Esophagus squamous epithelium (tissue), 5 donors: ENCODE data around the gene IL17RD. TPM values are rescaled to one million over a fixed set of nuclear protein-coding genes. Genes with fewer than 3 reads are reported as not detected.

Experiments used
- DNase-seq: peaks from one replicate; lab custom pipeline; 2025; lab: John Stamatoyannopoulos, UW
- H3K27ac ChIP-seq, 4 donors: fragments of 200-600 bp; sonication (generic); one replicate each; pipeline ENCODE4 v1.5.1; 2016 to 2019; ENCODE audit warnings: mild to moderate bottlenecking in 1 of 4
- H3K27me3 ChIP-seq, 4 donors: fragments of 200-600 bp; sonication (generic); 1 replicate in 3 of 4; 2 replicates in 1 of 4; pipeline versions ENCODE4 v1.5.1 to v1.6.0; 2017 to 2021; ENCODE audit warnings: antibody characterized with exemption in 1 of 4
- H3K36me3 ChIP-seq, 3 donors: fragments of 200-600 bp; sonication (generic); one replicate each; pipeline ENCODE4 v1.5.1; 2016 to 2019
- H3K4me1 ChIP-seq, 3 donors: fragments of 200-600 bp; sonication (generic); one replicate each; pipeline ENCODE4 v1.5.1; 2017 to 2019
- H3K4me3 ChIP-seq, 4 donors: fragments of 200-600 bp; sonication (generic); 1 replicate in 3 of 4; 2 replicates in 1 of 4; pipeline ENCODE4 v1.5.1; 2016 to 2019; ENCODE audit warnings: mild to moderate bottlenecking in 2 of 4, moderate library complexity in 1 of 4
- H3K9me3 ChIP-seq, 3 donors: fragments of 200-600 bp; sonication (generic); one replicate each; pipeline ENCODE4 v1.5.1; 2016 to 2019
- CTCF ChIP-seq, 6 experiments: fragments of 450-650 bp in 4 of 6; fragments of 200-600 bp in 2 of 6; sonication (generic) in 2 of 6; IDR thresholded peaks; one replicate each; pipeline ENCODE4 v1.5.1; 2016 to 2019; ENCODE audit warnings: antibody characterized with exemption in 6 of 6, mild to moderate bottlenecking in 4 of 6, moderate library complexity in 4 of 6
- POLR2A ChIP-seq, 4 donors: fragments of 450-650 bp; IDR thresholded peaks; one replicate each; pipeline ENCODE4 v1.6.1; 2017; ENCODE audit warnings: antibody characterized with exemption in 4 of 4, mild to moderate bottlenecking in 4 of 4, moderate library complexity in 3 of 4
- WGBS, 2 donors: methylation state at CpG; one replicate each; pipeline ENCODE4 v1.1.5; 2018; 5-methylcytosine and 5-hydroxymethylcytosine counted together
- intact Hi-C: fragments of 100-400 bp; cut with DNase I; formaldehyde crosslinking; loops from one replicate; pipeline ENCODE4 v1.15.0; 2022
- total RNA-seq, 4 donors: library from RNA; depleted of rRNA; stranded (reverse); fragments of >200 nt; gene quantifications; one replicate each; pipeline ENCODE4 v1.1.0, GENCODE V29; 2016
- donor health status: DM: yes; HTN: yes; CAD: no.

IL17RD gene
- total RNA-seq, 4 donors from 2014 or later = 4.4 to 10.4 (median 5.1) TPM

GRCh38 chr3:57062101-57062631 is 103.0 kb downstream of the IL17RD start:
- no peak for TF ChIP-seq CTCF (IDR thresholded peaks at IDR 0.05)
- TF ChIP-seq POLR2A (IDR thresholded peaks at IDR 0.05) = no peak
- no peak for DNase-seq
- Histone ChIP-seq H3K9me3 (no peaks in the 10 kb centered on the region), H3K36me3 (no peaks in the 10 kb centered on the region), H3K4me1 (peaks cover 30 to 83% (median 59%) of the 10 kb centered on the region in 3 donors), H3K27me3 (no peaks in the 10 kb centered on the region), H3K27ac (peak overlapping the region; percentile 79 to 89 (median 86)), H3K4me3 (no peak overlapping the region)
- intact Hi-C loops = no loop called here
- WGBS, 2 donors = 18% methylated on average over 3 of the region's 9 CpGs; no CpG with 5 or more reads in 1 of the 2 donors

- DNase-seq = no peak
- peaks cover 30 to 82% (median 59%) of the 10 kb centered on the region in 3 donors for H3K4me1 ChIP-seq
- no peaks in the 10 kb centered on the region for H3K36me3 ChIP-seq
- no peak overlapping the region for H3K4me3 ChIP-seq
- H3K27ac ChIP-seq = peak overlapping the region; percentile 79 to 89 (median 86)
- WGBS, 2 donors = 71 to 82% methylated on average over 3 of the region's 3 CpGs
- TF ChIP-seq POLR2A (IDR thresholded peaks at IDR 0.05) = no peak
- no peak for TF ChIP-seq CTCF (IDR thresholded peaks at IDR 0.05)
- H3K9me3 ChIP-seq = no peaks in the 10 kb centered on the region
- H3K27me3 ChIP-seq = no peaks in the 10 kb centered on the region
- intact Hi-C loops = no loop called here
These were observed 103.6 kb downstream of the IL17RD start for GRCh38 chr3:57061556-57061955.

GRCh38 chr3:57060089-57060821 is 104.9 kb downstream of the IL17RD start, which contains the start of gene SPATA12:
SPATA12 (plus strand) TSS chr3:57060664; CDS start chr3:57073695, 13,031 bp downstream.
- Histone ChIP-seq H3K36me3 (no peaks in the 10 kb centered on the region), H3K4me1 (peaks cover 30 to 76% (median 53%) of the 10 kb centered on the region in 3 donors), H3K27ac (peak within 1 kb of the TSS; percentile 79 to 89 (median 86)), H3K9me3 (no peaks in the 10 kb centered on the region), H3K27me3 (no peaks in the 10 kb centered on the region), H3K4me3 (no peak within 1 kb of the TSS)
- 34 to 40% methylated on average over 8 to 11 of the region's 11 CpGs for WGBS, 2 donors
- DNase-seq = peak; percentile 13
- TF ChIP-seq POLR2A (IDR thresholded peaks at IDR 0.05) (peak in 1 of 4 donors; percentile 17), CTCF (IDR thresholded peaks at IDR 0.05) (no peak)
- intact Hi-C loops = no loop called here

GRCh38 chr3:57059411-57059810 is 105.7 kb downstream of the IL17RD start:
- 51 to 64% methylated on average over 2 to 3 of the region's 3 CpGs for WGBS, 2 donors

More at GRCh38 chr3:57059411-57059810, 105.7 kb downstream of the IL17RD start:
- no peak overlapping the region for H3K4me3 ChIP-seq
- intact Hi-C loops = no loop called here
- H3K36me3 ChIP-seq = no peaks in the 10 kb centered on the region
- H3K4me1 ChIP-seq = peaks cover 28 to 68% (median 51%) of the 10 kb centered on the region in 3 donors
- H3K27ac ChIP-seq = peak overlapping the region; percentile 37 to 89 (median 82)
- no peaks in the 10 kb centered on the region for H3K27me3 ChIP-seq
- no peak for DNase-seq
- no peak for TF ChIP-seq POLR2A (IDR thresholded peaks at IDR 0.05)
- no peak for TF ChIP-seq CTCF (IDR thresholded peaks at IDR 0.05)
- no peaks in the 10 kb centered on the region for H3K9me3 ChIP-seq
